ENCODE results near the gene EPB41L4B.
A peak's percentile ranks its signal among the peaks of the same experiment; 100 is the strongest.

DNA sequence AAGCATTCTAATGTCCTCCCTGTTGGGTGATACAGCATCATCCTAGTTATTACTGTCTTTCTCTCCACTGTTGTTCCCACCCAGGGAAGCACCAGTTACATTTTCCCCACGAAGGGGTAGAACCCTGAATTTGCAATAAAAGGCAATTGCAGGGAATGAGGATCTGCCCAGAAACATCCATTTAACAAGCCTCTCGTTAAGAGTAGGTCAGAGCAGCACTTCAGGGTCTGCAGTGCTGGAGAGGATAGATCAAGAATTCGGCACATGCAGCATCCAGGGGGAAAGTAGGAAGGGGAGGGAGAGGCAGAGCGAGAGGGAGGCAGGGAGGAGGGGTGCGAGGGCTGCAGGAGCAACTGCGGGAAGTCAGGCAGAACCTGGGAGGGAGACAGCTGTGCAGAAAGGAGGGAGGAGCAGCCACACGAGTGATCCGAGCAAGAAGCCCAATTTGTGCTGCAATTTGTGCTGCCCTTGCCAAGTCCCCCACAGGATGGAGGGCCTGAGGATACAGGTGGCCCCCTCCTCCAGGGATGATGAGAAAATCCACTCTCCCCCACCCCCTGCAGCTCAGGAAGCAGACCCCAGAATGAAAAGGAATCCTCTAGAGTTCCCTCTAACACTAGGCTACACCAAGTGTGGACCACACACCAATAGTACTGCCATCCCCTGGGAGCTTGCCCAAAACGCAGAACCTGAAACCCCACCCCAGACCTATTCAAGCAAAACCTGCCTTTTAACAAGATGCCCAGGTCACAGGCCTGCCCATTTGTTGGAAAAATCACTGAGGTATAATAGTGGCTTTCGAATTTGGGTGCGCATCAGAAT is 62.2 kb downstream of the EPB41L4B start:
- TF ChIP-seq, protein P1, sequence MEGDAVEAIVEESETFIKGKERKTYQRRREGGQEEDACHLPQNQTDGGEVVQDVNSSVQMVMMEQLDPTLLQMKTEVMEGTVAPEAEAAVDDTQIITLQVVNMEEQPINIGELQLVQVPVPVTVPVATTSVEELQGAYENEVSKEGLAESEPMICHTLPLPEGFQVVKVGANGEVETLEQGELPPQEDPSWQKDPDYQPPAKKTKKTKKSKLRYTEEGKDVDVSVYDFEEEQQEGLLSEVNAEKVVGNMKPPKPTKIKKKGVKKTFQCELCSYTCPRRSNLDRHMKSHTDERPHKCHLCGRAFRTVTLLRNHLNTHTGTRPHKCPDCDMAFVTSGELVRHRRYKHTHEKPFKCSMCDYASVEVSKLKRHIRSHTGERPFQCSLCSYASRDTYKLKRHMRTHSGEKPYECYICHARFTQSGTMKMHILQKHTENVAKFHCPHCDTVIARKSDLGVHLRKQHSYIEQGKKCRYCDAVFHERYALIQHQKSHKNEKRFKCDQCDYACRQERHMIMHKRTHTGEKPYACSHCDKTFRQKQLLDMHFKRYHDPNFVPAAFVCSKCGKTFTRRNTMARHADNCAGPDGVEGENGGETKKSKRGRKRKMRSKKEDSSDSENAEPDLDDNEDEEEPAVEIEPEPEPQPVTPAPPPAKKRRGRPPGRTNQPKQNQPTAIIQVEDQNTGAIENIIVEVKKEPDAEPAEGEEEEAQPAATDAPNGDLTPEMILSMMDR (IDR thresholded peaks at IDR 0.05) = no peak
- peak in 1 of 2 donors; percentile 20 for TF ChIP-seq POLR2A (IDR thresholded peaks at IDR 0.05)

All from thyroid gland (tissue), 4 donors.